ENCODE measurements around the gene SAP25. TPM values are rescaled to one million over a fixed set of nuclear protein-coding genes. Genes with fewer than 3 reads are reported as not detected.

The SAP25 gene
- polyA plus RNA-seq, 3 donors: 67.2 TPM; not detected in 2

DNA sequence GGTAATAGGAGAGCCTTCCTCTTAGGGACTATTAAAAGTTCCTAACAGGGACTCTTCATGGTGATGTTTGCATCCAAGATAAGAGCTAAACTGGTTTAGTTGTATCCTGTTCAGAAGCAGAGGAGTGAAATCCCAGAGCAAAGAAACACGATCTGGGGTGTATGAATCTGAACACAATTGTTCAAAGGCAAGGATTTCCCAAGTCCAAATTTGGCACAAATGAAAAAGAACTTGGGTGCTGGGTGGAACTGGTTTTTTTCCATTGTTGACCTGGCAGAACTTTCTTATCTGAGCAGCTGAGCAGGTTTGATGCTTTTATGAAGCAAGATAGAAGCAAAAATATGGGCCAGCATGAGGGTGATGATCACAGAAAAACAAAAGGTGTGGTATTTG is 28.7 kb downstream of the SAP25 start:
- H3K27me3 ChIP-seq (ENCODE audit: control insufficient read depth in 2 of 2, insufficient read depth in 2 of 2, low read length in 2 of 2): no peaks in the 10 kb centered on the region
- peaks cover 0 to 2% (median 1%) of the 10 kb centered on the region in 3 donors for H3K27me3 Mint-ChIP-seq (ENCODE audit: low read depth in 3 of 3)
- no peaks in the 10 kb centered on the region for H3K9me3 ChIP-seq (replicated peaks in 1 of 2; ENCODE audit: control insufficient read depth in 1 of 2, insufficient read depth in 1 of 2, low read length in 2 of 2)
- no peak overlapping the region for H2AFZ ChIP-seq (ENCODE audit: insufficient read depth, low read depth, low read length, poor library complexity, severe bottlenecking)
- no peaks in the 10 kb centered on the region for H3K36me3 ChIP-seq (replicated peaks in 1 of 2; ENCODE audit: control insufficient read depth in 1 of 2, insufficient read depth in 2 of 2, low read length in 2 of 2)
- no peak for DNase-seq
- no peak overlapping the region for H3K27ac Mint-ChIP-seq
- H3K4me1 ChIP-seq (ENCODE audit: control insufficient read depth in 1 of 2, insufficient read depth in 2 of 2, low read length in 2 of 2): peaks cover 9 to 18% of the 10 kb centered on the region in 2 donors
- peaks cover 15% of the 10 kb centered on the region for H3K4me1 Mint-ChIP-seq
- H3K4me3 Mint-ChIP-seq: no peak overlapping the region
- intact Hi-C loops (cut with micrococcal nuclease): loop anchor here in 1 of 2 donors (5.0 kb wide), 1 partner anchor 33 kb away; no protein-coding TSS in a partner anchor
- H3K36me3 Mint-ChIP-seq: peaks cover 0 to 2% of the 10 kb centered on the region in 2 donors
- 80% methylated on average over 1 of the region's 1 CpG for WGBS (ENCODE audit: insufficient coverage)
- H3K4me3 ChIP-seq (replicated peaks in 1 of 3; ENCODE audit: low read depth in 2 of 3, low read length in 3 of 3): no peak overlapping the region
- peaks cover 0 to 2% (median 0%) of the 10 kb centered on the region in 7 donors for H3K9me3 Mint-ChIP-seq
- TF ChIP-seq, protein P1, sequence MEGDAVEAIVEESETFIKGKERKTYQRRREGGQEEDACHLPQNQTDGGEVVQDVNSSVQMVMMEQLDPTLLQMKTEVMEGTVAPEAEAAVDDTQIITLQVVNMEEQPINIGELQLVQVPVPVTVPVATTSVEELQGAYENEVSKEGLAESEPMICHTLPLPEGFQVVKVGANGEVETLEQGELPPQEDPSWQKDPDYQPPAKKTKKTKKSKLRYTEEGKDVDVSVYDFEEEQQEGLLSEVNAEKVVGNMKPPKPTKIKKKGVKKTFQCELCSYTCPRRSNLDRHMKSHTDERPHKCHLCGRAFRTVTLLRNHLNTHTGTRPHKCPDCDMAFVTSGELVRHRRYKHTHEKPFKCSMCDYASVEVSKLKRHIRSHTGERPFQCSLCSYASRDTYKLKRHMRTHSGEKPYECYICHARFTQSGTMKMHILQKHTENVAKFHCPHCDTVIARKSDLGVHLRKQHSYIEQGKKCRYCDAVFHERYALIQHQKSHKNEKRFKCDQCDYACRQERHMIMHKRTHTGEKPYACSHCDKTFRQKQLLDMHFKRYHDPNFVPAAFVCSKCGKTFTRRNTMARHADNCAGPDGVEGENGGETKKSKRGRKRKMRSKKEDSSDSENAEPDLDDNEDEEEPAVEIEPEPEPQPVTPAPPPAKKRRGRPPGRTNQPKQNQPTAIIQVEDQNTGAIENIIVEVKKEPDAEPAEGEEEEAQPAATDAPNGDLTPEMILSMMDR (IDR thresholded peaks at IDR 0.05): no peak
- no peak overlapping the region for H3K9ac ChIP-seq (ENCODE audit: insufficient read depth, low read length, poor library complexity, severe bottlenecking)
- no peak overlapping the region for H3K4me2 ChIP-seq (replicated peaks; ENCODE audit: extremely low read depth, low read length, poor library complexity, severe bottlenecking)
- H4K20me1 ChIP-seq (ENCODE audit: insufficient read depth, low read length): no peaks in the 10 kb centered on the region
- no peak overlapping the region for H3K27ac ChIP-seq (ENCODE audit: low read depth in 1 of 2, low read length in 2 of 2)
- H3K79me2 ChIP-seq (ENCODE audit: insufficient read depth, low read length): no peaks in the 10 kb centered on the region

DNA sequence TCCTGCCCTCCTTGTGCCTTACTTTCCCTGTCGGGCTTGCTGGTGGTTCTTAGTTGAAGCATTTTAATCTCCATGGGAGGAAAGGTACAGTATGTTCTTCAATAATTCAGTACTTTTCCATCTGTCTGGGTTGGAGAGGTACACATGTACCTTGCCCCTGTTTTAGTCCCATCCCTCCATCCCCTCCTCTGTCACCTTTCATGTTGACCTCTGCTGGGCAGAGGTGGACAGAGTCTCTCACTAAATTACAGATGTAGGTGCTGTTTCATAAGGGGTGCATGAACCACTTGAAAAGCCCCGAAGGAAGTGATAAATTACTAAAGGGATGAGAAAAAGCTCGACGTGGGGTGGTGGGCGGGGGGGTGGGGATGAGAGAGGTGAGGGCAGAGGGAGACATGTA is 29.3 kb downstream of the SAP25 start:
- H3K4me3 ChIP-seq (replicated peaks in 1 of 3; ENCODE audit: low read depth in 2 of 3, low read length in 3 of 3): no peak overlapping the region
- intact Hi-C loops (cut with micrococcal nuclease): no loop called here
- Mint-ChIP-seq H3K27me3 (ENCODE audit: low read depth in 3 of 3) (peaks cover 0 to 5% (median 2%) of the 10 kb centered on the region in 3 donors), H3K9me3 (peaks cover 0 to 2% (median 0%) of the 10 kb centered on the region in 7 donors), H3K36me3 (peaks cover 0 to 2% of the 10 kb centered on the region in 2 donors), H3K4me1 (peaks cover 19% of the 10 kb centered on the region), H3K27ac (no peak overlapping the region), H3K4me3 (no peak overlapping the region)
- no peaks in the 10 kb centered on the region for H4K20me1 ChIP-seq (ENCODE audit: insufficient read depth, low read length)
- H2AFZ ChIP-seq (ENCODE audit: insufficient read depth, low read depth, low read length, poor library complexity, severe bottlenecking): no peak overlapping the region
- H3K36me3 ChIP-seq (replicated peaks in 1 of 2; ENCODE audit: control insufficient read depth in 1 of 2, insufficient read depth in 2 of 2, low read length in 2 of 2): no peaks in the 10 kb centered on the region
- no peak for DNase-seq
- no peaks in the 10 kb centered on the region for H3K9me3 ChIP-seq (replicated peaks in 1 of 2; ENCODE audit: control insufficient read depth in 1 of 2, insufficient read depth in 1 of 2, low read length in 2 of 2)
- 49% methylated on average over 4 of the region's 5 CpGs for WGBS (ENCODE audit: insufficient coverage)
- no peak overlapping the region for H3K4me2 ChIP-seq (replicated peaks; ENCODE audit: extremely low read depth, low read length, poor library complexity, severe bottlenecking)
- TF ChIP-seq, protein P1 (IDR thresholded peaks at IDR 0.05): no peak
- peaks cover 3% of the 10 kb centered on the region for H3K79me2 ChIP-seq (ENCODE audit: insufficient read depth, low read length)
- H3K27me3 ChIP-seq (ENCODE audit: control insufficient read depth in 2 of 2, insufficient read depth in 2 of 2, low read length in 2 of 2): no peaks in the 10 kb centered on the region
- H3K9ac ChIP-seq (ENCODE audit: insufficient read depth, low read length, poor library complexity, severe bottlenecking): no peak overlapping the region
- peaks cover 13 to 21% of the 10 kb centered on the region in 2 donors for H3K4me1 ChIP-seq (ENCODE audit: control insufficient read depth in 1 of 2, insufficient read depth in 2 of 2, low read length in 2 of 2)
- no peak overlapping the region for H3K27ac ChIP-seq (ENCODE audit: low read depth in 1 of 2, low read length in 2 of 2)

Data from CD14-positive monocyte (primary cell).